Measurements from ENCODE around the gene PKP4. TPM values are rescaled to one million over a fixed set of nuclear protein-coding genes. Genes with fewer than 3 reads are reported as not detected.

The PKP4 gene
- total RNA-seq, 1 donor from 2014 or later = 112 TPM

GRCh38 chr2:158546412-158547144, 89.8 kb downstream of the PKP4 start:
- no peak for DNase-seq

- DNase-seq = no peak
Measured at GRCh38 chr2:158553257-158553656, 96.5 kb downstream of the PKP4 start.

- no peak for DNase-seq
Measured at GRCh38 chr2:158554996-158555395, 98.2 kb downstream of the PKP4 start.

- DNase-seq = no peak
Measured at GRCh38 chr2:158556124-158556523, 99.4 kb downstream of the PKP4 start.

- DNase-seq = no peak
Measured at GRCh38 chr2:158557752-158558151, 101.0 kb downstream of the PKP4 start.

GRCh38 chr2:158559252-158559651, 102.5 kb downstream of the PKP4 start:
- DNase-seq = no peak

GRCh38 chr2:158560259-158560658, 103.5 kb downstream of the PKP4 start:
- no peak for DNase-seq

- DNase-seq = no peak
Measured at GRCh38 chr2:158561054-158561453, 104.3 kb downstream of the PKP4 start.

- DNase-seq = no peak
Measured at GRCh38 chr2:158567208-158567607, 110.5 kb downstream of the PKP4 start.

GRCh38 chr2:158569284-158569683, 112.5 kb downstream of the PKP4 start:
- DNase-seq = no peak

GRCh38 chr2:158570869-158571268, 114.1 kb downstream of the PKP4 start:
- no peak for DNase-seq

- no peak for DNase-seq
Measured at GRCh38 chr2:158573739-158574138, 117.0 kb downstream of the PKP4 start.

GRCh38 chr2:158575051-158575635, 118.4 kb downstream of the PKP4 start:
- DNase-seq = no peak

- DNase-seq = no peak
Measured at GRCh38 chr2:158577141-158577540, 120.4 kb downstream of the PKP4 start.

- no peak for DNase-seq
Measured at GRCh38 chr2:158578703-158579330, 122.1 kb downstream of the PKP4 start.

GRCh38 chr2:158579928-158580327, 123.2 kb downstream of the PKP4 start:
- no peak for DNase-seq

- DNase-seq = no peak
Measured at GRCh38 chr2:158580760-158581159, 124.0 kb downstream of the PKP4 start.

- DNase-seq = no peak
Measured at GRCh38 chr2:158582670-158583069, 125.9 kb downstream of the PKP4 start.

- no peak for DNase-seq
Measured at GRCh38 chr2:158583923-158584322, 127.2 kb downstream of the PKP4 start.

- no peak for DNase-seq
Measured at GRCh38 chr2:158586491-158586890, 129.7 kb downstream of the PKP4 start.

- no peak for DNase-seq
Measured at GRCh38 chr2:158589303-158589702, 132.6 kb downstream of the PKP4 start.

GRCh38 chr2:158598862-158599517, 142.2 kb downstream of the PKP4 start:
- DNase-seq = no peak

GRCh38 chr2:158599609-158600008, 142.9 kb downstream of the PKP4 start:
- no peak for DNase-seq

Data from occipital lobe (tissue), 2 donors.